ENCODE data around the gene KIFC3.
"Not testable (repeated sequence)": the region's sequence is repeated elsewhere in the genome, so short reads cannot be mapped to it uniquely, and the experiment has no call there.

KIFC3 gene

DNA sequence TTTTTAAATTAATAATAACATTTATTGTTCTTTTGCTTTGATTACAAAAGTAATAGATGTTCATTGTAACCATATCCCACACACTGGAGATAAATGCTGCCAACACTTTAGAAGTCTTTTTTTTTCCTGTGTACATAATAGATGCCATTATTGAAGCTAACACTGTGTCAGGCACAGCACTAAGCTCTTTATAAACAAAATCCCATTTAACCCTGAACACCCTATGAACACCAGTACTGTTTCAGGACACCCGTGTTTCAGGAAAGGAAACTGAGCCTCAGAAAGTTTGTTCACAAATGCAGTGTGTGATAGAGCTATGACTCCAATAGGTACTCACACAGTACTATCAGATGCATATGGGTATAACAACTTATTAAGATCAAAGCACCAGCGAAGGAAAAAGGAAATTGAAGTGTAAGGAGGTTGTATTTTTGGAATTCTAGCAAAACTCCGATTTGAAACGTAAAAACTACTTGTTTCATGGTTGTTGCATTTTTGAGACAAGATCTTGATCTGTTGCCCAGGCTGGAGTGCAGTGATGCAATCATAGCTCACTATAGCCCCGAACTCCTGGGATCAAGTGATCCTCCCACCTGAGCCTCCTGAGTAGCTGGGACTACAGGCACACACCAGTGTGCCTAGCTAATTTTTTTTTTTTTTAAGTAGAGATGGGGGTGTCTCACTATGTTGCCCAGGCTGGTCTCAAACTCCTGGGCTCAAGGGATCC is 2.0 kb upstream of the KIFC3 start:
- DNase-seq: no peak

GRCh38 chr16:57803134-57803990 is 1.1 kb upstream of the KIFC3 start:
- no peak for DNase-seq

- no peak for DNase-seq
Observed at GRCh38 chr16:57801809-57802340, 416 bp downstream of the KIFC3 start.

- no peak for DNase-seq
Observed at GRCh38 chr16:57801098-57801808, 1.0 kb downstream of the KIFC3 start.

GRCh38 chr16:57800200-57801097 is 1.8 kb downstream of the KIFC3 start:
- no peak for DNase-seq

- DNase-seq: no peak
Observed at GRCh38 chr16:57799600-57800199, 2.6 kb downstream of the KIFC3 start.

DNA sequence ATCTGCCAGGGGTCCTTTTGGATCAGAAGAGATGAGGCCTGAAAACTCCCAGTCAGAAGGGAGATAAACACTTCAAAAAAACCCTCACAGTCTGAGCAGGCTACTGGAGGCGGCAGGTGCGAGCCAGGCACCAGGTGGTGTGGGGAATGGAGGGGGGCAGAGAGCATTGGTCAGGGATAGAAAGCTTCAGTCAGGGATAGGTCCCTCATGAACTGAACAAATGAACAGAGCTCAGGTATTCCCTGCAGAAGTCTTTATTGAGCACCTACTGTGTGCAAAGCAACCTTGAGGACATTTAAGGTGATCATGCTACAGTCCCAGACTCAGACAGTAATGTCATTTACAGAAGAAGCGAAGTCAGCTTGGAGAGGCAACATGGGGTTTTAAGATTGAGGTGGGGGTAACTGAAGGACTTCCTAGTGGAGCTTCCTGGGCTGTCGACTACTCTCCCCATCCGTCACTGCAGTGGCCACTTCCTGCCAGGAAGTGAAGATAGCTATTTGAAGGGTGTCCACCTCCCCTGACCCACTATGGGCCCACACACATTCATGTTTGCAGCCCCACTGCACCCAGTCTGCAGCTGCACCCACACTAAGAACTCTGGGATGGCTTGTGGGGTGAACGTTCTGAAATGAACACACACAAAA is 3.2 kb downstream of the KIFC3 start:
- DNase-seq: no peak

DNA sequence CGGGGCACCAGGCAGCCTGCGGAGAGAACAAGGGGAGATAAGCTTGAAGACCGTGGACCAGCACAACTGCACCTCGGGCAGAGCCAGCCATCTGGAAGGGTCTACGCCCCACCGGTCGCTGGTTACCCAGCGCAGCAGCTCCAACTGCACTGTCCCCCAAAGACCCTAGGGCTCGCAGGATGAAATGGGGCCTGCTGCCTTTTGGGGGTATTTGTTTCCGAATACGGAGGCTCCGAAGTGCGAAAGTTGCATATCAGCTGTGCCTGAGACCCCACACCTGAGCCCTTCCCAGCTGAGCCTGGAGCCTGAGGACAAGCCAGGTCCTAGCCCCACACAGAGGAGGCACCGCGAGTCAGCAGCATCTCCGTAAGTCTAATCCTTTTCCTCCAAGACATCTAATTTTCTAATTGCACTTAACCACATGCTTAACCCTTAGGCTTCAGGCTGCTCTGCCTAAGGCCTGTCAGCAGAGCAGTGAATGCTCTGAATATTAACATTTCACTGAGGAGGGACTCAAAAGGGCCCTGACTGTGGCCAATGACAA is 4.0 kb downstream of the KIFC3 start:
- no peak for DNase-seq

DNA sequence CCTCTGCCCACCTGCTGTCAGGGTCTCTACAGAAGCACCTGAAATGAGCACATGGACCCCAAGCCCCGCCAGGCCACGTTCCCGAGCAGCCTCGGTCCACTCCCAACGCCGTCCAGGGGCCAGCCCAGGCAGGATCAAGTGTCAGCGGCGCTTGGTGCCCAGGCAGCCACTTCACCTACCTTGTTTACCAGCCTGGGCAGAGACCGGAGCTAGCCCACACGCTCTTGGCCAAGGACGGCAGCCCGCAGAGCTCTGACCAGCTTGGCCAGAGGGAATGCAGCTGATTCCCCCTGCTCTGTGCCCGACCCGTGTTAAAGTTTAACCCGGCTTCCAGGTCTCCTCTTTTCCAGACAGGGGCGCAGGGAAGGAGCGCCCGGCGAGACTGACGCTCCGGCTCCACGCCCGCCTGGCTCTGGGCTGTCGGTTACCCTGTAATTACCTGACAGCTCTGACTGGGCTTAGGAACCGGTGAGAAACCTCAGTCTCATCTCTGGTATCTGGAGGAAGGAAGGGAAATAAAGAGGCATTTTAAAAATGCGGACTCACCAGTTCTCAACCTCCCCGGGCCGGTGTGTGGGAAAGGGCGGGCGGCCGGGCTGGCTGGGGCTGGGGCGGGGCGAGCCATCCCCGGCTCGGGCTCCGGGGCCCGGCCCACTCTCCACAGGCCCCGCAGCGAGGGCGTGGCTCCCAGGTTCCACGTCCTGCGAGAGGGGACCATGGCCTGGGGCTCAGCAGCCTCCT is 4.6 kb downstream of the KIFC3 start:
- DNase-seq: no peak

- DNase-seq: no peak
Observed at GRCh38 chr16:57797216-57797525, 5.1 kb downstream of the KIFC3 start.

GRCh38 chr16:57796014-57796413 is 6.3 kb downstream of the KIFC3 start:
- DNase-seq: not testable (repeated sequence)

DNA sequence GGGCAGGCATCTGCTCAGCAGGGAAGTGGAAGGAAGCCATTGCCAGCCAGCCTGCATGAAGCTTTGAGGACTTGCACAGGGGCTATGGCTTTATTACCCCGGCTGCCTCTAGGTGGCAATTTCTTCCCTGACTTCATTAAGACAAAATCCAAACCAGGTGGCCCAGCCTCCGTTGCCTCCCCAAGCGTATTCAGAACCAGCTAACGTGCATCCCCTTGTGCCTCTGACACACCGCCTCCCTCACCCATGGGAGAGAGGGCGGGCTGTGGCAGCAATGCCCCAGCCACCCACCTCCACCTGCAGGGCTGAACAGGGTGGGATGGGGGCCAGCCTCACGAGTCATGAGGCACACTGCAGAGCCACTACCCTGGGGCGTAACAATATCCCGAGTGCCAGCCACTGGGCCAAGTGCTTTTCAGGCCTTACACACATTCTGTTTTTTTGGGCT is 6.8 kb downstream of the KIFC3 start:
- peak; percentile 45 for DNase-seq

GRCh38 chr16:57794849-57795430 is 7.4 kb downstream of the KIFC3 start:
- no peak for DNase-seq

DNA sequence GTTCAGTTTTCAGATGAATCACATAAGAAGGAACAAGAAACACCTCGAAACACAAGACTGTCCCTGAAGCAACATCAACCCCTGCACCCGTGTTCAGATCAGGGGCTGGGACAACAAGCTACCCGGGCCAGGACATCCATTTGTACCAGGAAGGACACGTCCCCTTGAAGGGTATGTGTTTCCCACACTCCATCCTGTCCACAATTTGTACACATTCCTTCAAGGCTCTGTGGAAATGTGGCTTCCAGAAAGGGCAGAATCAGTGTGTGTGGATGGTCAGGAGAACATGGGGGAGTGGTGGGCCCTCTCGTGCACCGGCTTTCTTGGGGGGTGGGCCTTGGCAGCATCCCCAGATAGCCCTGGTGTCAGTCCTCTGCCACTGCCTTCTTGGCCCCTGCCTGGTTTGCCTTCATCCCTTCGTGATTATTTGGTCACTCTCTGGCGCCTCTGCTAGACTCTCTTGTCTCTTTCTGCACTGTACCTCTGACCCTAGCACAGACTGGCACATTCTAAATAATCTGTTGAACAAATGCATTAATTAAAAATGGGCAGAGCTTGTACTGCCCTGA is 10.3 kb downstream of the KIFC3 start:
- no peak for DNase-seq

DNA sequence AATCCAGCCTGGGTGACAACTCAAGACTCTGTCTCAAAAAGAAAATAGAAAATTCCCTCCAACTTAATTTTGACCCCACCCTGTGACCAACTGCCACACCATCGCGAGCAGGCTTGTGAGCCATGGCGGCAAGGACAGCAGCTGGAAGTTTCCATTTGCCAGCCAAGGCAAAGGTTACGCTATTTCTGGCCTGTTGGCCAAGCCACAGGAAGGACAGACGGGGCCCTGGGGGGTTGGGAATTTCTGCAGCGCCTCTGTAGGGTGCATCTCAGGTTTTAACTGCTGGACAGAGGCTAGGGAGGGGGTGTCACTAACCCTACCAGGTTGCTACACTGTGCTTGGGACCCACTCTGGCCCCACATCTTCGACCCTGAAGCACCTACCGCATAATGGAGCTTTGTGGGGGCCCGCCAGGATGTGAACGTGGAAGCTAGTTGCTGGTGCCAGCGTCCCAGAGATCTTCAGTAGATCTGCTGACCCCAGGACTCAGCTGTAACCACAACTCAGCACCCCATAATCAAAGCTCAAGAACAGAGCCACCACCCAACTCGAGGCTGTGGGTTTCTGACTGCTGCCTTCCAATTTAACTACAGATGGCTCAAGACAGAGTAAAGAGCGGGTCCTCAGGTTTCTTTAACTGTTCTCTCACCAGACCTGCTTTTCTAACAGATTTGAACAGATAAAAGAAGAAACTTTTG is 10.9 kb downstream of the KIFC3 start:
- no peak for DNase-seq

DNA sequence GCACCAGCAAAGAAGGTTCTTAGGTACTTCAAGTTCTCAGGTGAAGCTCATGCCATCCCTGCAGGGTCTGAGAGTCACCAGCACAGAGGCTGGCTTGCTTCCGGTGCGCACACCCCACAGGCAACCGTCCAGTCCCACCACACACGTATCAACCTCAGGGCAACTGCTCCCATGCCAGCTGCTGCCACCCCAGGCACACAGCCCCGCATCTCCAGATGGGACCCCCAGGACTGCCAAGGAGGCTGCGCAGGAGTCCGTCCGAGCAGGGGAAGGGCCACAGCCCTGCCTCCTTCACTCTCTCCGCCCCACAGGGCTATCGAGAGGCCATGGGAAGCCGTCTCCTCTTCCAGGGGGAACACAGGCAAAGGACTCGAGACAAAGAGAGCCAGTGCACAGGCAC is 13.3 kb downstream of the KIFC3 start:
- DNase-seq: no peak

- DNase-seq: no peak
Observed at GRCh38 chr16:57788252-57788841, 13.9 kb downstream of the KIFC3 start.

DNA sequence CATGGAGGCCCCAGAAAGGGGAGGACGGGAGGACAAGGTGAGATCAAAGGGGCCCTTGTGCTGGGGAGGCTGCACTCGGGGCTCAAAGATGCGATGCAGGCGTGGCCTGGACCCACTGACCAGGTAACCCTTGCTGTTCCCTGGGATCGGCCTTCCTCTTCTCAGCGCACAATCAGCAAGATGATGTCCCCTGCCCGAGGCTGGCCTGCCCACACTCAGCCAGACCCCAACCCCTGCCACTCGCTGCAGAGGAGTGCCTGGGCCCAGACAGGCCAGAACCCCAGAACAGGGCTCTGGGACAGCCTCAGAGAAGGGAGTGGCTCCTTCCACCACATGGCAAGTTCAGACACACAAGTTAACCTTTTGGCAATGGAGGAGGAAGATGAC is 14.8 kb downstream of the KIFC3 start:
- DNase-seq: no peak

Data from CD4-positive, alpha-beta T cell treated with Interleukin-21 for 1 hour (primary cell).